Measurements from ENCODE around the gene SALL4.
"Not testable (repeated sequence)": the region's sequence is repeated elsewhere in the genome, so short reads cannot be mapped to it uniquely, and the experiment has no call there.

Gene SALL4

GRCh38 chr20:51763965-51764602 is 38.2 kb downstream of the SALL4 start:
- no peak for DNase-seq

- no peak for DNase-seq
These were observed 41.3 kb downstream of the SALL4 start for GRCh38 chr20:51760905-51761546.

DNA sequence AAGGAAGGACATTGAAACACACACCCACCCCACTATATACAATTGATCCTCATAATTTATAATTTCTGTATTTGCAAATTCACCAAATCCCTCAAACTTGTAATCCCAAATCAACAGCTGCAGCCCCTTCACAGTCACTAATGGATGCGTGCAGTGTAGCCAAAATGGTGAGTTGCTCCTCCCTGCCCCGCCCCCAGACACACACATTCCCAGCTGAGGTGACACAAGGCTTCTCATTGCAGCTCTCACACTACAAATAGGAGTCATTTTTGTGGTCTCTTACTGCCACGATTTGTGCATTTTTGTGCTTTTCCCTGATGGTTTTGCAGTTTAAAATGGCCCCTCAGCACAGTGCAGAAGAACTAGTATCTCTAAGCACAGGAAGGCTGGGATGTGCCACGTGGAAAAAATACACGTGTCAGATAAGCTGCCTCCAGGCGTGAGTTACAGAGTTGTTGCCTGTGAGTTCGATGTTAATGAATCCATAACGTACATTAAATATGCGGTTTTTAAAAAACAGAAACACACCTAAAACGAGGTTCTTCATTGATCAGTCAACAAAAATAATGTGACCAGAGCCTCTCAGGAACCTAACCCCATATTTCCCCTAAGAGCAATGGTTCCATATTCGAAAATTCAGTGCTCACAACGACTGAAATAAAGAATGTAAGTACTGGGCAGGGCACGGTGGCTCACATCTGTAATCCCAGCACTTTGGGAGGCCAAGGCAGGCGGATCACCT is 42.4 kb downstream of the SALL4 start:
- DNase-seq: no peak

DNA sequence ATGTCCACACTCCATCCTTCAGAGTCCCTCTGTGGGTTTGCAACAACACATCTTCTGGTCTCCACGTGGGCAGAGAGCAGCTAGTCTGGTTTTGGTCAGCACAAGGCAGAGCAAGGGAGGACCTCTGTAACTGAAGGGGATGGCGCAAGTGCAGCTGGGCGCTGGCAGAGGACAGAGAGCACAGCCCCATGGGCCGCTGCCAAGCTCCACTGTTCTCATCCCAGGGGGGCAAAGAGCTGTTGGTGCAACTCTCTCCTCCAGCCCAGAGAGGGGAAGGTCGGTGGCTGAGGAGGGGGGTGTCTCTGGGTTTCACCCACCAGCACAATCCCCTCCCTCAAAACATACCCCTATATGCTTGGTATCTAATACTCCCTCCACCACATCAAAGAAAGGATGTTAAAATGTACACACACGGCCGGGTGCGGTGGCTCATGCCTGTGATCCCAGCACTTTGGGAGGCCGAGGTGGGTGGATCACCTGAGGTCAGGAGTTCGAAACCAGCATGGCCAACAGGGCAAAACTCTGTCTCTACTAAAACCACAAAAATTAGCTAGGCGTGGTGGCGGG is 43.3 kb downstream of the SALL4 start:
- DNase-seq: no peak

DNA sequence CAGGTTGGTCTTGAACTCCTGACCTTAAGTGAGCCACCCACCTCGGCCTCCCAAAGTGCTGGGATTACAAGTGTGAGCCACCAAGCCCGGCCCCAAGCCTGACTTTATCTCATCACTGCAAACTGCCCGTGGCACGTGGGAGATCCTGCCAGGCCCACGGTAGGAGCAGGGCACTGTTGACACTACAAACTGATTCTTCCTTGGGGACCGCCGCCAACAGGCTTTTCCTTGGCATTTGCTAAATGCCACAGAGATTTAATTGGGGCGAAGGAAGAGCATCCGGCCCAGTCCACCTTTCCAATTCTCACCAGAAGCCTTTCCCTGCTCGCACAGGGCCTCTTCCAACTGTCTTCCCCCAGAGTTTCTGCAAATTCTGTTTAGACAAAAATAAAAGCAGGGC is 45.1 kb downstream of the SALL4 start:
- DNase-seq: no peak

DNA sequence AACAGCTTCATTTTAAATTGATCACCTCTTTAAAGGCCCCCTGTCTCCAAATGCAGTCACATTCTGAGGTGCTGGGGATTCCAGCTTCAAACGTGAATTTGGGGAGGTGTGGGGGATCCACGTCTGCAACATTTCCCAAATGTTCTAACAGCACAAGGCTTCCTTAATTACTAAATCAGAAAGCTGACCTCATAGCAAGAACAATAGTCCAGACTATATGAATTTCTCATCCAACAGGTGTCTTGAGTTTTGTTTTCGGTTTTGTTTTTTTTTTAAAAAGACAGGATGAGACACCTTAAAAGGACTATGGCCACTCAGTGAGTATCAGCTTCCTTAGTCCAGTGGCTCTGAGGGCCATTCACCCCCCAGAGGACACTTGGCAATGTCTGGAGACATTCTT is 45.7 kb downstream of the SALL4 start:
- no peak for DNase-seq

GRCh38 chr20:51753220-51753619 is 49.1 kb downstream of the SALL4 start:
- DNase-seq: not testable (repeated sequence)

GRCh38 chr20:51752343-51752951 is 49.9 kb downstream of the SALL4 start:
- no peak for DNase-seq

GRCh38 chr20:51750770-51751388 is 51.4 kb downstream of the SALL4 start:
- DNase-seq: no peak

DNA sequence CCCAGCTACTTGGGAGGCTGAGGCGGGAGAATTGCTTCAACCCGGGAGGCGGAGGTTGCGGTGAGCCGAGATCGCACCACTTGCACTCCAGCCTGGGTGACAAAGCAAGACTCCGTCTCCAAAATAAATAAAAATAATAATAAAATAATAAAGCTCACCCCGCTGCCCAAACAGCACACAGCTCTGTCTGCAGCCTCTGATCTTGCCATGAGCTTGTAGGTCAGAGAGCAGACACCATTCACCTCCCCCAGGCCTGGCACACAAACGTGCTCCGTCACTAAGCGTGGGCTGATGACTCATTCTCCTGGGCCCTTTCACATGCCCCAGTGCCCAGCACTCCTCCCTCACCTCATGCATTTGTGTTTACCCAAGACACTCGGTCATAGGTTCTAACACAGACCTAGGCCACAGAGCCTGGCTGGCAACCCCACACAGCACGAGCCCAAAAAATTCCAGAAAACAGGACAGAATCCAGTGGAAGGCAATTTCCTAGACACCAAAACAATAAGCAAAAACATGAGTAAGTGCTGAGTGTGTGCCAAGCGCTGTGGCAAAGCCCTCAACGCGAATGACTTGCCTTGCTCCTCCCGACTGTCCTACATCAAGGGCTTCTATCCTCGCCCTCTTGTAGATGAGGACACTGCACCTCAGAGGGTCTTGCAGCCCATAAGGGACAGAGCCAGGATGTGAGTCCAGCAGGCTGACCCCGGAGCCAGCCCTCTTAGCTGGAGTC is 52.1 kb downstream of the SALL4 start:
- peak; percentile 68 for DNase-seq

DNA sequence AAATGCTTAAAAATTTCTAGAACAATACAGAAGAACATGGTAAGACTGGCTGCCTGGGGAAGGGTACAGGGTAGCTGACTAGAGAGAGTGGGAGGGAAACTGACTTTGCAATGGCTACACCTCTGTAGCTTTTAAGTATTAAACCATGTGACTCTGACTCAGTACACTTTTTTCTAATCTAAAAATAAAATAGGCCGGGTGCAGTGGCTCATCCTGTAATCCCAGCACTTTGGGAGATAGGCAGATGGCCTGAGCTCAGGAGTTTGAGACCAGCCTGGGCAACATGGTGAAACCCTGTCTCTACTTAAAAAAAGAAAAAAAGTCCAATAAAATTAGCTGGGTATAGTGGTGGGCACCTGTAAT is 52.7 kb downstream of the SALL4 start:
- no peak for DNase-seq

- DNase-seq: no peak
These were observed 55.0 kb downstream of the SALL4 start for GRCh38 chr20:51747182-51747911.

GRCh38 chr20:51745804-51746203 is 56.5 kb downstream of the SALL4 start:
- no peak for DNase-seq

DNA sequence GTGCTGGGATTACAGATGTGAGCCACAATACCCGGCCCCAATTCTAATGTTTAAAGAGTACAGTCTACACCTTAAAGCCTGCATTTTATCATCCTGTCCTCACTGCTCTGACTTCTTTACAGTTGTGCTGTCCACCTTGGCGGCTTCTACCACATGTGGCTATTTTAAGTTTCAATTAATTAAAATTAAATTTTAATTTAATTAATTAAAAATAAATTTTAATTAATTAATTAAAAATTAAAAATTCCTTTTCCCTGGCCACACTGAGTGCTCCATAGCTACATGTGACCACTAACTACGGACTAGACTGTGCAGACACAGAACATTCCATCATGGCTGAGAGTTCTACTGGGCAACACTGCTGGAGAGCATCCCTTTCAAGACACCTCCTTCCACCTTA is 61.5 kb downstream of the SALL4 start:
- DNase-seq: no peak

GRCh38 chr20:51740308-51740707 is 62.0 kb downstream of the SALL4 start:
- not testable (repeated sequence) for DNase-seq

DNA sequence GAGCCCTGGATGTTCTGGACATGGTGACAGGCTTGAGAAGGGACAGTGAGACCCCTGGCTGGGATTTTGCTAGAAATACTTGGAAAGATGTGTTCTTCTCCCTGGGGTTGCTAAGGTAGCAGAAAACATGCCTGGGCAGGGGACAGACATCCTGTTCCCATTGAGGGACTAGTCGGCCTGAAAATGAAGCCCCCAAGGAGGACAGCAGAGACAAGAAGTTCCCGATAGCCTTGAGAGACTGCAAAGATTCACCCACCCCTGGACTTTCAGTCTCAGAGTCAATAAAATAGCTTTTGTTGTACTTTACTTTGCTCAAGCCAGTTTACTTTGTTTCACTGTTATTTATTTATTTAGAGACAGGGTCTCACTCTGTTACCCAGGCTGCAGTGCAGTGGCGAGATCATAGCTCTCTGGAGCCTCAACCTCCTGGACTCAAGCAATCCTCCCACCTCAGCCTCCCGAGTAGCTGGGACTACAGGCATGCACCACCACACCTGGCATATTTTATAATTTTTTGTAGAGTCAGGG is 62.5 kb downstream of the SALL4 start:
- no peak for DNase-seq

- DNase-seq: no peak
These were observed 63.4 kb downstream of the SALL4 start for GRCh38 chr20:51738877-51739447.

DNA sequence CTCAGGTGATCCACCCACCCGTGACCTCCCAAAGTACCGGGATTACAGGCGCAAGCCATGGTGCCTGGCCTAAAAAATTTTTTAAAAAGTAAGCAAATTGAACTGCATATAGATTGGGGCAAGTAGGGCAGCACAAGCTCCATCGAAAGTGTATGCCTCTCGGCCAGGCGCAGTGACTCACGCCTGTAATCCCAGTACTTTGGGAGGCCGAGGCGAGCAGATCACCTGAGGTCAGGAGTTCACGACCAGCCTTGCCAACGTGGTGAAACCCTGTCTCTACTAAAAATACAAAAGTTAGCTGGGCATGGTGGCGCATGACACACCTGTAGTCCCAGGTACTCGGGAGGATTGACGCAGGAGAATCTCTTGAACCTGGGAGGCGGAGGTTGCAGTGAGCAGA is 64.1 kb downstream of the SALL4 start:
- not testable (repeated sequence) for DNase-seq

- DNase-seq: no peak
These were observed 65.4 kb downstream of the SALL4 start for GRCh38 chr20:51736947-51737346.

DNA sequence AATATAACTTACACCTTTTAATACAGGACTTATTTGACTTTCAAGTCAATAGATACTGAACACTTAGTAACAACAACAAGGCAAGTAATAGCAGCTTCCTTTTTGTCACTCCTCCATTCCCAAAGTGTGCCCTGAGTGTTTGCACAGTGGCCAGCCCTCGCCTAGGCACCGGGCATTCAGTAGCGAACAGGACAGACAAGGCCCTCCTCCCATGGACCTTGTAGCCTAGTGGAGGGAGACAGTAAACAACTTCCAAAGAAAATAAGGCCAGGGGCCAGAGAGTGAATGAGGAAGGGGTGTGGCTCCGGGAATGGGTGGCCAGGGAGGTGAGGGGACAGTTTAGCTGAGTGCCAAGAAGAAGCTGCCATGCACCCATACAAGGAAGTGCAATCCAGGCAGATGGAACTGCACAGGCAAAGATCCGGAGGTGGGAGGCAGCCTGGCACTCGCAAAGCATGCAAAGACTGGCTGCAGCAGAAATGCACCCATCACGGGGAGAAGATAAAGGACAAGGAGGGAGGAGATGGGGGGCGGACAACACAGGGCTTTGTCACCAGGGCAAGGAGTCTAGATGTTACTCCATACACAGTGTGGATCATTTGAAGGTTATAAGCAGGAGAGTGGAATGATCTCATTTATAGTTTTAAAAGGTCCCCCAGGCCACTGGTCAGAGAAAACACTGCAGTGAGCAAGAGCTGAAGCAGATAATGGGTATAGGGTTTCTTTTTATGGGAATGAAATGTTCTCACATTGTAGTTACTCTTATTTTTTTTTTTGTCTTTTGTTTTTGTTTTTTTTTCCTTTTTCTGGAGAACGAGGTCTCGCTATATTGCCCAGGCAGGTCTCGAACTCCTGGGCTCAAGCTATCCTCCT is 66.4 kb downstream of the SALL4 start:
- no peak for DNase-seq

Data from hematopoietic multipotent progenitor cell treated with erythropoietin and hydrocortisone succinate and interleukin-3 and kit ligand, for 8 days (in vitro differentiated cells).